Gastroesophageal sphincter (tissue), 3 donors: ENCODE data around the gene RFX3.

Source experiments
- CTCF ChIP-seq, 4 experiments: fragments of 200-600 bp in 2 of 4; fragments of 450-650 bp in 2 of 4; sonication (generic) in 1 of 4; IDR thresholded peaks; one replicate each; pipeline ENCODE4 v1.5.1; 2017 to 2019; ENCODE audit warnings: antibody characterized with exemption in 4 of 4, mild to moderate bottlenecking in 2 of 4, moderate library complexity in 2 of 4
- EP300 ChIP-seq: sonication (generic); formaldehyde crosslinking; IDR thresholded peaks from one replicate; pipeline ENCODE4 v1.6.1; 2017; ENCODE audit warnings: antibody characterized with exemption, mild to moderate bottlenecking
- POLR2A ChIP-seq, 2 donors: fragments of 450-650 bp; IDR thresholded peaks; one replicate each; pipeline ENCODE4 v1.6.1; 2017; ENCODE audit warnings: antibody characterized with exemption in 2 of 2, mild to moderate bottlenecking in 2 of 2, moderate library complexity in 1 of 2
- POLR2AphosphoS5 ChIP-seq: sonication (generic); formaldehyde crosslinking; IDR thresholded peaks from one replicate; pipeline ENCODE4 v1.6.1; 2017; ENCODE audit warnings: antibody characterized with exemption

GRCh38 chr9:3490957-3491356 lies 34.8 kb downstream of the RFX3 start:
- TF ChIP-seq CTCF (IDR thresholded peaks at IDR 0.05) (no peak), POLR2AphosphoS5 (no peak), EP300 (no peak), POLR2A (IDR thresholded peaks at IDR 0.05) (no peak)
